Chondrocyte (in vitro differentiated cells): ENCODE measurements around the gene GSTO1. TPM values are rescaled to one million over a fixed set of nuclear protein-coding genes. Genes with fewer than 3 reads are reported as not detected.
"Not testable (repeated sequence)": the region's sequence is repeated elsewhere in the genome, so short reads cannot be mapped to it uniquely, and the experiment has no call there.

Experiments used
- DNase-seq: peaks from one replicate; pipeline ENCODE4 v3.0.0; 2021; ENCODE audit warnings: mixed read lengths, low spot score
- H3K27ac Mint-ChIP-seq: one replicate; pipeline ENCODE4 v1.8.0; 2021; ENCODE audit warnings: mild to moderate bottlenecking, moderate library complexity, mixed read lengths; ENCODE audit not compliant: unreplicated experiment
- H3K27me3 Mint-ChIP-seq: 2 replicates; pipeline ENCODE4 v1.8.0; 2021; ENCODE audit warnings: low read depth, mixed read lengths
- H3K36me3 Mint-ChIP-seq: 2 replicates; pipeline ENCODE4 v1.8.0; 2021; ENCODE audit warnings: low read depth, mixed read lengths
- H3K4me1 Mint-ChIP-seq: 2 replicates; pipeline ENCODE4 v1.8.0; 2021; ENCODE audit warnings: low read depth, mild to moderate bottlenecking, mixed read lengths
- H3K4me3 Mint-ChIP-seq: one replicate; pipeline ENCODE4 v1.8.0; 2021; ENCODE audit warnings: mild to moderate bottlenecking, moderate library complexity, mixed read lengths; ENCODE audit not compliant: unreplicated experiment
- H3K9me3 Mint-ChIP-seq: 2 replicates; pipeline ENCODE4 v1.8.0; 2021; ENCODE audit warnings: low read depth, mixed read lengths
- CTCF ChIP-seq: fragments of 200-600 bp; sonication (generic); IDR thresholded peaks from 2 replicates; pipeline ENCODE4 v1.5.0; 2021; ENCODE audit warnings: antibody characterized with exemption, mild to moderate bottlenecking, moderate library complexity
- total RNA-seq: library from RNA; stranded (reverse); gene quantifications from 3 replicates; pipeline ENCODE4 v1.2.1, GENCODE V29; 2021

Gene GSTO1
- total RNA-seq, 1 donor from 2014 or later = 57.0 TPM

GRCh38 chr10:104242545-104242944, 12.1 kb upstream of the GSTO1 start:
- DNase-seq = no peak
- no peaks in the 10 kb centered on the region for H3K36me3 Mint-ChIP-seq
- no peaks in the 10 kb centered on the region for H3K4me1 Mint-ChIP-seq
- H3K9me3 Mint-ChIP-seq = peaks cover 11% of the 10 kb centered on the region
- H3K4me3 Mint-ChIP-seq = no peak overlapping the region
- TF ChIP-seq CTCF = no peak
- no peak overlapping the region for H3K27ac Mint-ChIP-seq
- H3K27me3 Mint-ChIP-seq = peaks cover 27% of the 10 kb centered on the region

- H3K4me3 Mint-ChIP-seq = not testable (repeated sequence)
- H3K27me3 Mint-ChIP-seq = peaks cover 24% of the 10 kb centered on the region
Observed at GRCh38 chr10:104243009-104243408, 11.7 kb upstream of the GSTO1 start.

GRCh38 chr10:104243512-104243911, 11.2 kb upstream of the GSTO1 start:
- H3K9me3 Mint-ChIP-seq = peaks cover 11% of the 10 kb centered on the region

More at GRCh38 chr10:104243009-104243408, 11.7 kb upstream of the GSTO1 start:
- not testable (repeated sequence) for H3K4me1 Mint-ChIP-seq, H3K27ac Mint-ChIP-seq, H3K36me3 Mint-ChIP-seq, DNase-seq
- peaks cover 11% of the 10 kb centered on the region for H3K9me3 Mint-ChIP-seq

GRCh38 chr10:104245066-104245632, 9.5 kb upstream of the GSTO1 start:
- Mint-ChIP-seq H3K27ac (no peak overlapping the region), H3K4me1 (no peaks in the 10 kb centered on the region), H3K27me3 (peaks cover 15% of the 10 kb centered on the region), H3K9me3 (peaks cover 11% of the 10 kb centered on the region), H3K36me3 (no peaks in the 10 kb centered on the region), H3K4me3 (no peak overlapping the region)
- no peak for TF ChIP-seq CTCF
- no peak for DNase-seq

More at GRCh38 chr10:104243512-104243911, 11.2 kb upstream of the GSTO1 start:
- Mint-ChIP-seq H3K36me3 (no peaks in the 10 kb centered on the region), H3K27ac (no peak overlapping the region), H3K4me3 (no peak overlapping the region), H3K27me3 (peaks cover 23% of the 10 kb centered on the region), H3K4me1 (no peaks in the 10 kb centered on the region)
- DNase-seq = no peak
- no peak for TF ChIP-seq CTCF

- no peaks in the 10 kb centered on the region for H3K4me1 Mint-ChIP-seq
- TF ChIP-seq CTCF = no peak
- peaks cover 9% of the 10 kb centered on the region for H3K27me3 Mint-ChIP-seq
Observed at GRCh38 chr10:104246976-104247375, 7.7 kb upstream of the GSTO1 start.

GRCh38 chr10:104247513-104248146, 7.1 kb upstream of the GSTO1 start:
- Mint-ChIP-seq H3K27ac (no peak overlapping the region), H3K4me3 (no peak overlapping the region), H3K36me3 (no peaks in the 10 kb centered on the region), H3K4me1 (no peaks in the 10 kb centered on the region), H3K9me3 (peaks cover 11% of the 10 kb centered on the region), H3K27me3 (peaks cover 8% of the 10 kb centered on the region)
- no peak for TF ChIP-seq CTCF
- DNase-seq = no peak

More at GRCh38 chr10:104246976-104247375, 7.7 kb upstream of the GSTO1 start:
- Mint-ChIP-seq H3K4me3 (no peak overlapping the region), H3K9me3 (peaks cover 11% of the 10 kb centered on the region), H3K27ac (peak overlapping the region; percentile 2), H3K36me3 (no peaks in the 10 kb centered on the region)
- no peak for DNase-seq

- not testable (repeated sequence) for DNase-seq
Observed at GRCh38 chr10:104248931-104249330, 5.8 kb upstream of the GSTO1 start.

More at GRCh38 chr10:104248931-104249330, 5.8 kb upstream of the GSTO1 start:
- H3K4me1 Mint-ChIP-seq, H3K36me3 Mint-ChIP-seq, H3K27me3 Mint-ChIP-seq, H3K27ac Mint-ChIP-seq, H3K4me3 Mint-ChIP-seq: not testable (repeated sequence)
- H3K9me3 Mint-ChIP-seq = peaks cover 11% of the 10 kb centered on the region
